ENCODE measurements around the gene KRCC1.

GRCh38 chr2:88069117-88069516, 13.5 kb upstream of the KRCC1 start:
- no peak for TF ChIP-seq CTCF (IDR thresholded peaks at IDR 0.05)
- TF ChIP-seq ZFX (IDR thresholded peaks at IDR 0.05; ENCODE audit: borderline replicate concordance): no peak
